Non-pigmented ciliary epithelial cell (primary cell): ENCODE results near the gene AMFR.
A peak's percentile ranks its signal among the peaks of the same experiment; 100 is the strongest.
"Not testable (repeated sequence)": the region's sequence is repeated elsewhere in the genome, so short reads cannot be mapped to it uniquely, and the experiment has no call there.

Experiments used
- DNase-seq: peaks from one replicate; pipeline ENCODE4 v3.0.0-alpha.2; 2010; ENCODE audit warnings: low read depth

AMFR gene

DNA sequence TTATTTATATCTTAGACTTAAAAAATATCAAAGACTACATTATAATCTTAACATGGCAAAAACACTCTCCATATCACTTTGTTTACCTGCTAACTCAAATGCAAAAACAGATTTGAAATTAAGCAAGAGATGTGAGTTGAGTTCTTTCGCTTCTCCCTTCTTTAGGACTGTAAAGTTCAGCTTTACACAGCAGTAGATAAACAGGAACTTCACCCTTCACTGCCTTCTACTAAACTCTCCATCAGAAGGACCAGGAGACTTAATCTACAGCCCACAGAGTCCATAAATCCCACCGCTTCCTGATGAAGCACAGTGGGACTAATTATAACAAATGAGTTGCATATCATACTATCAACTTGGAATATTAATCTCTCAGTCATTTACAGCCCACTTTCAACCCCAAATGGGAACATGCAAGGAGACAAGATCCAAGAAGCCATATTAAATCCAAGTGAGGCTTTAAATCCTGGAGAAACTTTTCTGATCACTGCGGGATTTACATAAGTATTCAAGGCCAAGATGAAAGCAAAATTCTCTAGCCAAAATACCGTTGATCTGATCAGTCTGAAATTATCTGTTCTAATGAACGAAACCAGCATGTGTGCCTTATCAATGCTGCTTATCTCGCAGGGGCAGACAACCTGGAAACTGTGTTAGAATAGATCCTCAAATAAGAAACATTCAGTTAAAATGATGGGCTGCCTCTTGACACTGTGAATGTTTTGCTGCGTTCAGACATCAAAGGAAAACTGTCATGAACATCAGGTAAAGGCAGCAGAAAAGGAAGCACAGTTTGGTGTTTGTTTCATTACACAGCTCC lies 1.6 kb downstream of the AMFR start:
- no peak for DNase-seq

GRCh38 chr16:56422896-56423441 lies 2.4 kb downstream of the AMFR start:
- DNase-seq: no peak

GRCh38 chr16:56421976-56422669 lies 3.2 kb downstream of the AMFR start:
- DNase-seq: no peak

- no peak for DNase-seq
Observed at GRCh38 chr16:56421313-56421712, 4.0 kb downstream of the AMFR start.

GRCh38 chr16:56420613-56421012 lies 4.7 kb downstream of the AMFR start:
- no peak for DNase-seq

DNA sequence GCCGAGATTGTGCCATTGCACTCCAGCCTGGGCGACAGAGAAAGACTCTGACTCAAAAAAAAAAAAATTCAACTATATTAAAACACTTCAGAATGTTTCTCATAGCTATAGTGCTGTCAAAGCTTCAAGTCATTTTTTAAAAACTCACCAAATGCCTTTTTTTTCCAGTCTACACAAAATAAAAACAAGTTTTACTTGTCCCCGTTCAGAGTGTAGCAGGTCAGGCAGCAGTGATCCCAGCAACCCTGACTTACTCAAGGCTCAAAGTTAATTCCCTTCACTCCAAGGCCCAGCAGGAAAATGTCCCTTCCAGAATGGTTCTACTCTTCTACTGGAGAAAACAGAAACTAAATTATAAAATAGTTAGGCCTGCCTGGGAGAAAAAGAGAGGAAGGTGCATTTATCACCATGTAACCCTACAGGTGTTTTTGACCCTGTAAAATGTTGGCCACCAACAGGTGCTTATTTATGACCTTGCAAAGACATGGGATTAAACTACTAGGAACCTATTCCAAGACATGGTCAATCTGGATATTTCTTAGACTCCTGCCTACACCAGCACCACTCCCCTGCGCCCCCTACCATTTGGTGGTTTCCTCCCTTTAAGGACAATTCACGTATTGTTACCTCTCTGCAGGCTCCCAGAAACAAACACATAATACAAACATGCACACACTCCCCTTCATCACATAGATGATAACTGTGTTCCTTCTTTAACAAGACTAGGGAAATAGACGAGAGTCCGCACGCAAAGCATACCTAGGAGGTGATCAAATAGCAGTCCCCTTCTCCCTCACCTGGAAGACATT lies 5.4 kb downstream of the AMFR start:
- no peak for DNase-seq

GRCh38 chr16:56417138-56417537 lies 8.2 kb downstream of the AMFR start:
- no peak for DNase-seq

- no peak for DNase-seq
Observed at GRCh38 chr16:56415875-56416274, 9.5 kb downstream of the AMFR start.

GRCh38 chr16:56414366-56414765 lies 11.0 kb downstream of the AMFR start:
- DNase-seq: no peak

- DNase-seq: no peak
Observed at GRCh38 chr16:56413381-56413780, 12.0 kb downstream of the AMFR start.

GRCh38 chr16:56411624-56412023 lies 13.7 kb downstream of the AMFR start:
- no peak for DNase-seq

GRCh38 chr16:56411123-56411522 lies 14.2 kb downstream of the AMFR start:
- DNase-seq: no peak

DNA sequence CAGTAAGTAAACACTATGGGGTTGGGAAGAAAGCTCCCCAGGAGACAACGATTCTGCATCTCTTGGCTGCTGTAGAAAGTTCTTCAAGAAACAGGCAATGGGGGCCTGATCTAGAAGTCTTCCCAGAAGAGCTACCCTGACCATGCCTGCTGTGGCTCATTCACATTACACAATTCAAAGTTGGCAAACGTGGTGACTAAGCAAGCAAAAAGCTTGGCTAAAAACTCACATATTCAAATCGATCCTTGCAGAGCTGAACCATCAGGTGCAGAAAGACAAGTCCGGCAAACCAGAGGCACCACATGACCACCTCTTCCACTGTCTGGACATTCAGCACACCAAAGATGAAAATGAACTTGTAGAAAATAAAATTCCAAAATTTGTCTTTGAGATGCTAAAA lies 16.1 kb downstream of the AMFR start:
- no peak for DNase-seq

DNA sequence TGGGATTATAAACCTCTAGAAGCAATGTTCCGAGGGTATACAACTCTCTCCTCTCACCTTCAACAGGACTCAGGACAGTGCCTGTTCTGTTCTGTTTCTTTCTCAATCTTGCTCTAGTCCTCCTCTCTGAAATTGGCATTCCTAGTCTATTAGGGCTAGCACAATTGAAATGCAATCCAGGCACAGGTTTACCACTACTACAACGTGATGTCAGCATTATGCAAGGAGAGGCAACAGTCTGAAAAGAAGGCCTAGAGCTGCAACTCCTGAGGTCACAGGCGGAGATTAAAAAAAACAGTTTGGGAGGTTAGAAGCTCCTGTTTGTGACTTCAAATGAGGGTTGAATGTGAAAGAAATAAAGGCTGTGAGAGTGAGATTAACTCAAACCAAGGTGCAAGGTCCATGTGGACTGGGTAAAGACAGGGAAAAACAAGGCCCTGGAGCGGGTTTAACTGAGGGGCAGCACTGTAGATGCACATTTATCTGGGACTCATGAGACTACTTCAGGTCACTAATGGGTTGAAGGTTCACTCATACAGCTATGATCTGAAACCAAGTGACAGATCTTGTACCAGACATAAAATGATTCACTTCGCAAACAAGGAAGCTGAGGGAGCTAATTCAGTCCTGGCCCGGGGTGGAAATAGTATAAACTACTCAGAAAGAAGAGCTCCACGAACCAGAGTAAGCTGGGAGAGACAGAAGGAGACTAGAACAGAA lies 16.8 kb downstream of the AMFR start:
- DNase-seq: no peak

GRCh38 chr16:56405977-56406672 lies 19.2 kb downstream of the AMFR start:
- no peak for DNase-seq

- no peak for DNase-seq
Observed at GRCh38 chr16:56401482-56401881, 23.9 kb downstream of the AMFR start.

DNA sequence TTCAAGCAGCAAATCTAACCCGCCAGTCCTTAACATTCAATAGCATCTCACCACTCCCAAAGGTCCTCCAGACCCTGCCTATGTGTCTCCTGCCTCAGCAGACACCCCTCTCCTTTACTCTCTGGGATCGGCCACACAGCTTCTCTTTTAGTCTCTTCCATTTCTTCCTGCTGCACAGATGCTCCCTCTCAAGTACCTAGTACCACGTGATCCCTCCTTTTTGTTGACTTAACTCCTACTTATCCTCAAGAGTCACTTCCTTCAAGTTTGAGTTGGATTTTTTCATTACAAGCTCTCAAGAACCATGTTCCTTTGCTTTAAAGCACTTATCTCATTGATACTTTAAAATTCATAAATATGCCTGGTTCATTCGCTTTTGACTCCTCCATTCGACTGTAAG lies 24.9 kb downstream of the AMFR start:
- DNase-seq: no peak

- DNase-seq: no peak
Observed at GRCh38 chr16:56399486-56399885, 25.9 kb downstream of the AMFR start.

- no peak for DNase-seq
Observed at GRCh38 chr16:56399047-56399446, 26.3 kb downstream of the AMFR start.

DNA sequence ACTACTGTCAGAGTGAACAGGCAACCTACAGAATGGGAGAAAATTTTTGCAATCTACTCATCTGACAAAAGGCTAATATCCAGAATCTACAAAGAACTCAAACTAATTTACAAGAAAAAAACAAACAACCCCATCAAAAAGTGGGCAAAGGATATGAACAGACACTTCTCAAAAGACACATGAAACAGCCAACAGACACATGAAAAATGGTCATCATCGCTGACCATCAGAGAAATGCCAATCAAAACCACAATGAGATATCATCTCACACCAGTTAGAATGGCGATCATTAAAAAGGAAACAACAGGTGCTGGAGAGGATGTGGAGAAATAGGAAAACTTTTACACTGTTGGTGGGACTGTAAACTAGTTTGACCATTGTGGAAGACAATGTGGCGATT lies 28.6 kb downstream of the AMFR start:
- DNase-seq: not testable (repeated sequence)

DNA sequence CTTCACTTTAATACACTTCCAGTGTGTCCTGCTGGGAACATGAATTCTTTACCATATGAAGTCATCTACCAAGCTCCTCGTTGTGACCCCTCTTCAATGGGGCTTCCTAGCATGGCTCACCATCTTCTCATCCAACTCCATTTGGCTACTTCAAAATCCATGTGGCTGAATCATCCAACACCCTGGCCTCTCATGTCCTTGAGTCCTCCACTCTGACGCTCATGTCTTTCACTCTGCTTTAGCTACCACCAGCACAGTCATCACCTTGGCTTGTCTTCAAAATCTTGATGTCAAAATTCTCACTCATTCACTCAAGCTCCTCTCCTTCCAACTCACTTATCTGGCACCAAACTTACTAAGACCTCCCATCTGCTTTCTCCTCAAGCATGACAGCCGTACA lies 35.8 kb downstream of the AMFR start:
- DNase-seq: peak; percentile 98
